SH-SY5Y (cell line): ENCODE measurements around the gene HAAO.

ENCODE experiments used
- GATA2 ChIP-seq: IDR thresholded peaks from 2 replicates; pipeline ENCODE4 v1.6.1; 2011; ENCODE audit warnings: mild to moderate bottlenecking, low read depth, low read length
- GATA3 ChIP-seq: IDR thresholded peaks from 2 replicates; pipeline ENCODE4 v1.6.1; 2011; ENCODE audit warnings: low read depth, mild to moderate bottlenecking, low read length, moderate library complexity

GRCh38 chr2:42815726-42816125 lies 23.3 kb upstream of the HAAO start:
- no peak for TF ChIP-seq GATA3
- TF ChIP-seq GATA2, result no peak
